NCI-H2029 (cell line): ENCODE measurements around the gene CNTNAP3B.
"Not testable (repeated sequence)": the region's sequence is repeated elsewhere in the genome, so short reads cannot be mapped to it uniquely, and the experiment has no call there.

Source experiments
- DNase-seq: peaks from one replicate; lab custom pipeline; 2025; lab: John Stamatoyannopoulos, UW

Gene CNTNAP3B

DNA sequence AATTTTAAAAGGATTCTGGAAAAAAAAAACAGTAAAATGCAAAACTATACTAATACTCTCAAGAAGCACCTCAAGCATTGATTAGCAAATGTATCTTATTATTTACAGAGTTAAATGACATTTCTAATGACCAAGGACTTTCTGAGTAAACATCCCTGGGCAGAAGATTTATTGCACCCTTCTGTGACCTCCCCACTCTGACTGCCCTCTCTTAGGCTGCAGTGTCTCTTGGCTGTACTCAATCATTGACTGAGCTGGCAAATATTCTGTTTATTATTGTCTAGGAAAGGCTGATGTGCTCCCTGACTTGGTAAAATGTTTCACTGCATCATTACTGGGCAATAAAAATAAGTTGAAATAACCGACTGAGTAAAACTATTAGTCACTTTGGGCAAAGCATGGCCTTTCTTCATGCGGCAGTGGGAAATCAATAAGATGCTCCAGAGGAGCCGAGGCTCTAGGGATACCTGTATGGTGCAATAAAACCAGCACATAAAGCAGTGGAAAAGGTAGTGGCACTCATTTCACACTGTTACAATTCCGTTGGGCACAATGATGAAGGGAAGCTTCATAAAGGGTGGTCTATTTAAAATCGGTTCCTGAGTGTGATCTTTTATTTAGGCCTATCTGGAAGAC is 151.1 kb downstream of the CNTNAP3B start:
- DNase-seq: not testable (repeated sequence)

DNA sequence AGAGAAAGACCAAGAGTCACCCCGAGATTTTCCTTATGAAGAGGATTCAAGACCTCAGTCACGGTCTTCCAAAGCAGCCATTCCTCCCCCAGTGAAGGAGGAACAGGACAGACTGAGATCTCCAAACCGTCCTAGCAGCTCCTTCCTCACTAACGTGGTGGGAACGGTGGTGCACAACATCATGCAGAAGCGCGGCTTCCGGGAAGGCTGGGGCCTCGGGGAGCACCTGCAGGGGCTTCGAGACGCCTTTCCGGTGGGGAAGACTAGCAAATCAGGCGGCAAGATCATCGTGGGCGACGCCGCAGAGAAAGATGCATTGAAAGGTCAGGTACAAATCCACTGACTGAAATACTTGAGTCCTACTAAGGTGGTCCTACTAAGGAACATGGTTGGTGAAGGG is 154.3 kb downstream of the CNTNAP3B start:
- not testable (repeated sequence) for DNase-seq

DNA sequence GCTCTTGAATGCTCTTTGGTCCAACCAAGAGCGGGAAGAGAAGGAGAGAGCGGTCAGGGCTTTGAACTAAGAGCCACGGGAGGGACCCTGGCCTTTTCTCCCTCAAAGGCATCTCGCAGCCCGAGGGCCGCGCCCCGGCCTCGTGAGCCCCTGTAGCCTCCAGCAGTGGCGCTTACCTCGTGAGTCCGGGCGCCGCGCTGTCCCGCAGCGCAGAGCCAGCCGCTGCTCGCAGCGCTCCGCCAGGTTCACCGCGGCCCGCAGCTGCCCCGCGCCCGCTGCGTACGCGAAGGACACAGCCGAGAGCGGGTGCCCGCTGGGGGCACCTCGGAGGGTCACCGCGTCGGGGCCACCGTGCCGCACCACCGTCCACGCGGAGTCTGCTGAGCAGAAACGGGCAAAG is 176.2 kb downstream of the CNTNAP3B start:
- not testable (repeated sequence) for DNase-seq

DNA sequence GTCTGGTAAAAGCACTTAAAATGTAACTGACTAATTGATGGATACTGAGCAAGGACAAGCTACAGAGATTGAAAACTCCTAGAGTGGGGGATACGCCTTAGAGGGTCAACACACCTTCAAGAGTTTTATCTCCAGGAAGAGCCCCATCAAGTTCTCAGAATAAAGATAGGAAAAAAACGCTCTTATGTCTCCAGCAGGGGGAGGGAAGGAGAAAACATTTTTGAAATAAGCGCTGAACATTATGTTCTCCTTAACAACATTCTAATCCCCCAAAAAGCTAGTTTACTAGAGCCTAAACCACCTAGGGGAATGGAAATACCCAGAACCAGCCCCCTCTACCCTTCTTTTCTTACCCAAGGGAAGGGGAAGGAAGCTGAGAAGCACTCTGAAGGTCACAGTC is 187.5 kb downstream of the CNTNAP3B start:
- not testable (repeated sequence) for DNase-seq

DNA sequence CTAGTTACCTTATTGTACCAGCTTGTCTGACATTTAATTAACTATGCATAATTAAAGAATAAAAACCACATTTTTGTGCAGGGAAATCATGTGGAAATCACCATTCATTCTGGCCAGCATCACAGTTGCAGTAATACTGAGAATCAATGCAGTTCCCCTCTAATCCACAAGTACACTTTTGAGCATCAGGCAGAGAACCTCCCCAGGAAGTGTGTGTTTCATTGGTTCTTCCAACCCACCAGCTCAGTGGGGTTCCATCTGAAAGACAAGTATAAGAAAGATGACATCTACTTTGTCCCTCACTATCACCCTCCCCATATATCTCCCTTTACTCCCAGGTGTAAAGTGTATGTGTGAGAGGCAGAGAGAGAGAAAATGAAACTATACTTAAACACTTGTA is 191.1 kb downstream of the CNTNAP3B start:
- DNase-seq: not testable (repeated sequence)

DNA sequence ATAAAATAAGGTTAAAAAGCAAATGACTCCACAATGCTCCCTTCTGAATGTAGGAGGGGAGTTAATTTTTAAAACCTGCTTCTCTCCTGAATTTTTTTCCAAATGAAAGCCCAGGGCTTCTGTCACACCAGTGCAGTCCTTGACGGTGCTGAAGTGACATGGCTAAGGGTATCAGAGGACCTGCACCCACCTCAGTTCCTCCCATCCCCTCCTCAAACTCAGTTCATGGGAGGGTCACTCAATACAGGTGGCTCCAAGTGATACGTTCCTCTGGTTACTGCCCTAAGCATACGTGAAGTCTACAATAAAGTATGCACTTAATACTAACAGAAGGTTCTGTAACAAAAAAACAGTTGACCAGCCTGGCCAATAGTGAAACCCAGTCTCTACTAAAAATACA is 193.5 kb downstream of the CNTNAP3B start:
- DNase-seq: not testable (repeated sequence)

DNA sequence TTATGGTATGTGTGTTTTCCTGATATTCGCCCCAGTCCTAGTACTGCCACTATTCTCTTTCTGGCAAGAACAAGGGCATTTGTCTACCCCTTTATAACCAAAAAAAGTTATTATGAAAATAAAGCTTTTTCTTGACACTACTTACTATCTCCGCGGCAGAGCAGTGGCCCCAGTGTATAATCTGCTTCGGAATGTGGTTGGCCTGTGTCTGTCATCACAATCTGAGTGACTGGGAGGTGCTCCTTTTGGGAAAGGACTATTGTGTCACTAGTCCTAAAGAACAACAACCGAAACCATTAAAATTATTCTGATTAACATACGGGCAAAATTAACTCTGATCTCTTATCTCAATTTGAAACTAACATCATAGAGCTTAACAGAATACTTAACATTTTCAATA is 200.1 kb downstream of the CNTNAP3B start:
- DNase-seq: not testable (repeated sequence)

DNA sequence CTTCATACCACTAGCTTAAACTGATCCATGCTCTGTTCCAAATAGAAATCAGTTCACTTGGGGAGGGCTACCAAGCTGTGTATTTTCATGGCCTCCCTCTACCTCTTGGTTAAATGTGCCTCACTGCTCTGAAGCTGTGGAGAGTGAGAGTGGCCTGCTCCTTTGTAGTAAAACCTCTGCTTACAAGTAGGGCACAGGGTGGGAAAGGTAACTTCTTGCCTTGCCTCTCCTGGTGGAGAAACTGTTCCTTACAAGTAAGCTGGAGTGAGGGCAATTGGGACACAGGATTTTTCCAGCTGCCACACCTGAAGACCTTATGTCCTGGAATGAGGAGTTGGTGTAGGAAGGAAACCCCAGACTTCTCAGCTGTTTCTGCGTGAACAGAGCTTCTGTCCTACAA is 211.9 kb downstream of the CNTNAP3B start:
- DNase-seq: not testable (repeated sequence)

DNA sequence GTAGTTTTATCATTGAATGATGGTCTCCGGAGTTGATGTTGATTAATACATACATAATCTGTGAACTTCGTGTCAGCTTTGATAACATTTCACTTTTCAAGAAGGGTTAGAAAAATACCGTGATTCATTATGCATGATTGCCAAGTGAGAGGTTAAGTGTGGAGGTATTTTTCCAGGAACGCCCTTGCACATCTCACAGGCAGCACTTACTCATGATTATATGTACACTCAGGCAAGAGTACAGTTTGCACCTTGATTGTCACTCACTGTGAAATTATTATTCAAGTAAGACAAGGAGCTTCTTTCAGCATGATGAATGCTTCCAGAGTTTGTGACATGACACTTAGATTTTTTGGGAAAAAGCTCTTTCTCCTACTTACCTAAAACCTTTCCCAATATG is 223.7 kb downstream of the CNTNAP3B start:
- not testable (repeated sequence) for DNase-seq

DNA sequence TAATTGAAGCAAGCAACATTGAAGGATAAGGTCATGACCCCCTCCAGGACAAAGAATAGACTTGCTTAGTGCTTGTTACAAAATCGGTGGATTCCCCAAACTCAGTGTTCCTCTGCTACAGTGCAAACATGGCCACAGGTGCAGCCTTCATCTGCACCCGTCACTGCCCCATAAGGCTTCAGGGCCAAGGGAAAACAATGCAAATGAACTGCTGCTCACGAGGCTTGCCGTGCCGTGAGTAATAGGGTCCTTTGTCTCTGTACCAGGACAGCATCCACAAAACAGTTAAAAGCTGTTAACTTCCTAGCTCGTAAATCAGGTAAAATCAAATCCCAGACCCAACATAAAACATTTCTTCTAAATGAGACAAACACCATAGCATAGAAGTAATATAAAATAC is 226.5 kb downstream of the CNTNAP3B start:
- DNase-seq: not testable (repeated sequence)

DNA sequence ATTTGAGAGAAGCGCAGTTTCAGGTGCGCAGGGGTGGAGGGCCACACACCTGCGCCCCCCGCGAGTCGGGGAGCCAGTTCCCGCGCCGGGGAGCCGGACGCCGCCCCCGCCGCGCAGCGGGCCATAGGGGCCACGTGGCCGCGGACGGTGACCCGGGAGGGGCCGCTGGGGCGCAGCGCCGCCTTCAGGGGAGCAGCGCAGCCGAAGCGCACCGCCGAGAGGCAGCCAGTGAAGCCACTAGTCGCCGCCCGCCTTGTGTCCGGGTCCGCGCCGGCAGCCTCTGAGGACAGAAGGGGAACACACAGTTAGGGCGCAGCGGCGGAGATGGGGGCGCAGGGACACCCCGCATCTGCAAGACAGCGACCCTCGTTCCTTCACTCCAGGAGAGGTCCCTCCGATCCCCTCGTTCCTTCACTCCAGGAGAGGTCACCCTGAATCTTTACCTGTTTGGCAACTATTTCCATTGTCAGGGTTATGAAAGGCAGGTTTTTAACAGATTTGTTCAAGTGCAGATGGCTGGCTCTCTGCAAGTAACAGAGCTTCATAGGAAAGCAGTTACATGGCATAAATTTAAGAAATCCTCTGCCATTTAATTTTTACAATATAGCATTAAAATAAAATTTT is 230.4 kb downstream of the CNTNAP3B start:
- not testable (repeated sequence) for DNase-seq

DNA sequence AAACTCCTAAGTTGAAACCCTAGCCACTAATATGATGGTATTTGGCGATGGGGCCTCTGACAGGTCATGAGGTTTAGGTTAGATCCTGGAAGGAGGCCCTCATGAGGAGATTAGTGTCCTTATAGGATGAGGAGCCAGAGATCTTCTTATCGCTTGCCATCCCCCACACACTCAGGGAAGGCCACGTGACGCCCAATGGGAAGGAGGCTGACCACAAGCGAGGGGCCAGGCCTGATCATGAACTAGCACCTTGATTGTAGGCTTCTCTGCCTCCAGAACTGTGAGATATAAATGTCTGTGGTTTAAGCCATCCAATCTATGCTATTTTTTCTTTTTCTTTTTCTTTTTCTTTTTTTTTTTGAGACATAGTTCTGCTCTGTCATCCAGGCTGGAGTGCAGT is 254.7 kb downstream of the CNTNAP3B start:
- DNase-seq: not testable (repeated sequence)

DNA sequence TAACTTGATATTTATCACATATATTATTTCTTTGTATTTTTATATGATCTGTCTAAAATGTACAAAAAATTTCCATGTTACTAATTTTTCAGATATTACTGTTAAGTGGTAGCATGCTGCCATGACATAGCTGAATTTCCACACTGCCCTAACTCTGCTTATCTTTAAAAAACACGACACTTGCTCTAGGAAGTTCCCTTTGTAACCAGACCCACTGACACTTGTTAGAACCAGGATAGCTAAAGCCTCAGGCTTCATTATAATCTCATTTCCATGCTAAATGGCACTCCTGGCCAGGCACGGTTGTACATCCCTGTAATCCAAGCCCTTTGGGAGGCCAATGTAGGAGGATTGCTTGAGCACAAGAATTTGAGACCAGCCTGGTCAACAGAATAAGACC is 273.8 kb downstream of the CNTNAP3B start:
- DNase-seq: not testable (repeated sequence)

DNA sequence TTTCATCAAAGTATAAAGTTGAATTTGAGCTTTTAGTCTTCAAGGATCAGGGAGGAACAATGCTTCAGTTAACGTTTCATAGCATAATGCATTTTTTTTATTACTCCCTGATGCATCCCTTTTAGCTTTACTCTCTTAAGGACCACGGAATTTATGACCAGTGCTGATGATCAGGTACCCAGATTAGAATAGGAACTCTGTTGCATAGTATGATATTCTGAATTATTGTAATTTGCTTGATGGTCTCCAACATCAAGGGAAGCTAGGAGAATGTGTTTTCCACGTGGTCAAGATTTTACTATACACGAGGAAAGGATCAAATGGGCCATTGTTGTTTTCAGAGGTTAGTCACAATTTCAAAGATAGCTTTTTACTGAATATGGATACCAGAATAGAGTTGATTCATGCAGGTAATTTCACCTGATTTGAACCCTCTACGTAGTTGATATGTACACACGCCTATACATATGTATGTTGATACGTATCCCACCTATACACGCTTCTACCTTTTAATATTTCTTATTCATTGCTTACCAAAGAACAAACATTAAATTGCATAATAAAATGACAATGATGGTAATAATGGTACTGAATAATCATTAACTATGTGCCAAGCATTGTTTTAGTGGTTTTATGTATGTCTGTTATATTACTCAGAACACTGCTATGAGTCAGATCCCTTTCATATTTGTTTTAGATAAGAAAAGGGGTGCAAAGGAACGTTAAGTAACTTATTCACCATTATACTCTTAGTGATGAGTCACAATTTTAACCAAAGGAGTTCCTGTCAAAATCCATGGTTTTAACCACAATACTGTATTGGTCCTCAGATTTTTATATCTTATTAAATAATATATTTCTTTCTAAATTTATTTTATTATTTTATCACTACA is 277.1 kb downstream of the CNTNAP3B start:
- not testable (repeated sequence) for DNase-seq

DNA sequence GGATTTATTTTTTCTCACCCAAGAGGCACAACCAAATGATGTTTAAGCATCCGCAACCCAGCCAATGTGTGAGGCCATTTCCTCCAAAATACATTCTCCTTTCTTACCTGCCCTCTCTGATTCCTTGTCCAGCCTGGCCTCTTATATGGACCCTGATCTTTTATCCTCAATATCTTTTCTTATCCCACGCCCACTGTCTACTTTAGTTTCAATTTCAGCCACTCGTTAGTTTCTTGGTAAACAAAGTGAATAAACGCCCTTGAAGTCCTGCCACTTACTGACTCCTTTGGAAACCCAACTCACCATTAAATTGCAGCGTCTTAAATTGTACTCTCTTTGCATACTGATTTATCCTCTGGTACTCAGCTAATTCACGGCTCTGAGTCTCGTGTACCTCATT is 281.4 kb downstream of the CNTNAP3B start:
- not testable (repeated sequence) for DNase-seq
